ENCODE data around the gene CD24.

GRCh38 chr6:106964099-106964498 lies 10.4 kb downstream of the CD24 start:
- TF ChIP-seq CTCF (conservative IDR thresholded peaks at IDR 0.05 in 1 of 2, IDR thresholded peaks at IDR 0.05 in 1 of 2; ENCODE audit: low read depth in 1 of 2, low read length in 2 of 2) (no peak), EZH2 (IDR thresholded peaks at IDR 0.05; ENCODE audit: low read length, missing control alignments) (no peak)

All from fibroblast of lung (primary cell).